Fibroblast of lung (primary cell): ENCODE results near the gene MAST1. TPM values are rescaled to one million over a fixed set of nuclear protein-coding genes. Genes with fewer than 3 reads are reported as not detected.

Source experiments
- DNase-seq, 2 donors: peaks; one replicate each; pipeline versions ENCODE4 v3.0.0 to v3.0.0-alpha.2; 2010; ENCODE audit warnings: low read depth in 2 of 2
- H2AFZ ChIP-seq: 2 replicates; pipeline ENCODE4 v1.5.1; 2012; ENCODE audit warnings: low read length, control low read depth, inconsistent platforms
- H3K27ac ChIP-seq: 2 replicates; pipeline ENCODE4 v1.5.1; 2011; ENCODE audit warnings: low read length, control low read depth; ENCODE audit not compliant: insufficient read depth
- H3K27me3 ChIP-seq: 2 replicates; pipeline ENCODE4 v1.5.1; 2011; ENCODE audit warnings: mild to moderate bottlenecking, low read length; ENCODE audit not compliant: control insufficient read depth, insufficient read depth
- H3K36me3 ChIP-seq: 2 replicates; pipeline ENCODE4 v1.5.1; 2011; ENCODE audit warnings: low read length; ENCODE audit not compliant: control insufficient read depth, insufficient read depth
- H3K4me1 ChIP-seq: 2 replicates; pipeline ENCODE4 v1.5.1; 2011; ENCODE audit warnings: low read length; ENCODE audit not compliant: control insufficient read depth, insufficient read depth; ENCODE audit errors: extremely low read depth
- H3K4me2 ChIP-seq: 2 replicates; pipeline ENCODE4 v1.5.1; 2011; ENCODE audit warnings: low read length, control low read depth; ENCODE audit not compliant: insufficient read depth; ENCODE audit errors: extremely low read depth
- H3K4me3 ChIP-seq, 4 experiments: fragments of 200-600 bp in 1 of 4; sonication (generic) in 1 of 4; replicated peaks in 1 of 4; 2 replicates each; pipeline ENCODE4 v1.5.1; 2011 to 2016; ENCODE audit warnings: low read length in 4 of 4, low read depth in 3 of 4, mild to moderate bottlenecking in 3 of 4, control low read depth in 2 of 4, inconsistent platforms in 1 of 4, mixed read lengths in 1 of 4; ENCODE audit not compliant: insufficient read depth in 1 of 4; ENCODE audit errors: control extremely low read depth in 1 of 4
- H3K79me2 ChIP-seq: 2 replicates; pipeline ENCODE4 v1.5.1; 2012; ENCODE audit warnings: mild to moderate bottlenecking, low read length, inconsistent platforms; ENCODE audit not compliant: control insufficient read depth, insufficient read depth
- H3K9ac ChIP-seq: 2 replicates; pipeline ENCODE4 v1.5.1; 2011; ENCODE audit warnings: mild to moderate bottlenecking, low read length, control low read depth; ENCODE audit not compliant: insufficient read depth
- H3K9me3 ChIP-seq: 2 replicates; pipeline ENCODE4 v1.5.1; 2012; ENCODE audit warnings: low read depth, low read length; ENCODE audit not compliant: control insufficient read depth, insufficient read depth
- H4K20me1 ChIP-seq: 2 replicates; pipeline ENCODE4 v1.5.1; 2011; ENCODE audit warnings: low read length; ENCODE audit not compliant: control insufficient read depth, insufficient read depth; ENCODE audit errors: extremely low read depth
- EZH2 ChIP-seq: IDR thresholded peaks from 2 replicates; pipeline ENCODE4 v1.5.1; 2012; ENCODE audit warnings: low read length, control low read depth, mild to moderate bottlenecking; ENCODE audit errors: missing control alignments
- polyA plus RNA-seq, 2 donors: library from polyadenylated mRNA; depleted of rRNA in 1 of 2; stranded (reverse) in 1 of 2; unstranded in 1 of 2; fragments of >200 nt; gene quantifications; 2 replicates each; pipeline ENCODE4 v1.2.1, GENCODE V29; 2011 to 2012; ENCODE audit warnings: missing spikeins in 1 of 2
- total RNA-seq: library from RNA; depleted of rRNA; stranded (reverse); fragments of >200 nt; gene quantifications from 2 replicates; pipeline ENCODE4 v1.2.1, GENCODE V29; 2014
- TF ChIP-seq, protein P1 (sequence below), 2 donors: IDR thresholded peaks in 1 of 2; conservative IDR thresholded peaks in 1 of 2; 1 replicate in 1 of 2; 2 replicates in 1 of 2; pipeline ENCODE4 v1.5.1; 2011 to 2012; ENCODE audit warnings: low read length in 2 of 2, control low read depth in 1 of 2, inconsistent platforms in 1 of 2, low read depth in 1 of 2, mild to moderate bottlenecking in 1 of 2

Gene MAST1
- total and polyA plus RNA-seq, 2 donors (not counting 1 experiment from before 2014, with no cell fraction given), result 0.30 to 1.3 TPM

DNA sequence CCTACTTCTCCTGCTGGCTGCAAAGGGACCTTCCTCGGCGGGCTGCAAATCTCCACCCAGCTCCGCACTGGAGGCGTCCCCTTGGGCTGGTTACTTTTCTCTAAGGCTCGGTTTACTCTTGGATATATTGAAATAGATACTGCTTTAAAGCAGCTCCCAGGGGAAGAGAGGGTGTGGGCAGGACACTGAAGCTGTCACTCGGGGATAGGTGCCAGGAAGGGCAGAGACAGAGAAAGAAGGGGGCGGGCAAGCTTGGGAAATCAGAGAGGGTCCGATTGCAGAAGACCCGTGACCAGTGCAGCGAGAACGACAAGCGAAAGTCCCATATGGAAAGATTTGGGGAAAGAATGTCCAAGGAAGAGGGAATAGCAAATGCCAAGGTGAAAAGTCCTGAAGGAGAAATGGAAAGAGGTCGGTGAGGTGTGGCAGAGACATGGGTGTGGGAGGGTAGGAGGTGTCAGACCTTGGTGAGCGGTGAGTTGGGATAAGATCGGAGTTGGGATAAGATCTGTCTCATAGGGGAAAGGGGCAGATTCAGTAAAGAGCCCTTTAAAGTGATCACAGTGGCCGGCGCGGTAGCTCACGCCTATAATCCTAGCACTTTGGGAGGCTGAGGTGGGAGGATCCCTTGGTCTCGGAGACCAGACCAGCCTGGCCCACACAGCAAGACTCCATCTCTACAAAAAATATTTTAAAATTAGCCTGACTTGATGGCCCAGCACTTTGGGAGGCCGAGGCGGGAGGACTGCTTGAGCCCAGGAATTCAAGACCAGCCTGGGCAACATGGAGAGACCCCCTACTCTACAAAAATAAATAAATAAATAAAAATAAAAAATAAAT lies 35.8 kb upstream of the MAST1 start:
- Histone ChIP-seq H2AFZ (peak overlapping the region; percentile 91), H3K9ac (no peak overlapping the region), H3K79me2 (peaks cover 9% of the 10 kb centered on the region), H3K27ac (no peak overlapping the region), H3K9me3 (no peaks in the 10 kb centered on the region), H3K27me3 (no peaks in the 10 kb centered on the region), H3K4me1 (peaks cover 13% of the 10 kb centered on the region), H4K20me1 (no peaks in the 10 kb centered on the region), H3K36me3 (no peaks in the 10 kb centered on the region), H3K4me3 (peak overlapping the region; percentile 56 to 87 (median 82)), H3K4me2 (peak overlapping the region; percentile 99)
- TF ChIP-seq EZH2, result no peak
- TF ChIP-seq, protein P1, sequence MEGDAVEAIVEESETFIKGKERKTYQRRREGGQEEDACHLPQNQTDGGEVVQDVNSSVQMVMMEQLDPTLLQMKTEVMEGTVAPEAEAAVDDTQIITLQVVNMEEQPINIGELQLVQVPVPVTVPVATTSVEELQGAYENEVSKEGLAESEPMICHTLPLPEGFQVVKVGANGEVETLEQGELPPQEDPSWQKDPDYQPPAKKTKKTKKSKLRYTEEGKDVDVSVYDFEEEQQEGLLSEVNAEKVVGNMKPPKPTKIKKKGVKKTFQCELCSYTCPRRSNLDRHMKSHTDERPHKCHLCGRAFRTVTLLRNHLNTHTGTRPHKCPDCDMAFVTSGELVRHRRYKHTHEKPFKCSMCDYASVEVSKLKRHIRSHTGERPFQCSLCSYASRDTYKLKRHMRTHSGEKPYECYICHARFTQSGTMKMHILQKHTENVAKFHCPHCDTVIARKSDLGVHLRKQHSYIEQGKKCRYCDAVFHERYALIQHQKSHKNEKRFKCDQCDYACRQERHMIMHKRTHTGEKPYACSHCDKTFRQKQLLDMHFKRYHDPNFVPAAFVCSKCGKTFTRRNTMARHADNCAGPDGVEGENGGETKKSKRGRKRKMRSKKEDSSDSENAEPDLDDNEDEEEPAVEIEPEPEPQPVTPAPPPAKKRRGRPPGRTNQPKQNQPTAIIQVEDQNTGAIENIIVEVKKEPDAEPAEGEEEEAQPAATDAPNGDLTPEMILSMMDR (conservative IDR thresholded peaks at IDR 0.05 in 1 of 2, IDR thresholded peaks at IDR 0.05 in 1 of 2; ENCODE audit: low read depth in 1 of 2, low read length in 2 of 2), result no peak
- DNase-seq, result no peak

DNA sequence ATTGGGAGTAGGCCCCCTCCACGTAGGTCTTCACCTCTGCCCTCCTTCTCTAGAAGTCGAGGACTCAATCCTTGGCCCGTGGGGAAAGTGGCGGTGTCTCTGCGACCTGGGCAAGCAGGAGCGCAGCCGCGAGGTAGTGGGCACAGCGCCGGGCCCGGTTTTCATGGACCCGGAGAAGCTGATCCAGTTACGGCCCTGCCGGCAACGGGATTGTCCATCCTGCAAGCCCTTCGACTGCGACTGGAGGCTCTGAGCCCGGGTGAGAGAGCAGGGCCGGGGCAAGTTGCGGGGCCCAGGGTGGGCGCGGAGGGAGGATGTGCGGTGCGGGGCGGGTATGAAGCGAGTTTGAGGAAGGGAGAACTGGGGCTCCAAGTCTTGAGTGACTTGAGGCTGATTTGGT lies 34.3 kb upstream of the MAST1 start:
- no peaks in the 10 kb centered on the region for H3K9me3 ChIP-seq
- H3K36me3 ChIP-seq, result no peaks in the 10 kb centered on the region
- no peaks in the 10 kb centered on the region for H3K27me3 ChIP-seq
- no peak overlapping the region for H3K4me3 ChIP-seq
- no peak overlapping the region for H3K4me2 ChIP-seq
- H3K4me1 ChIP-seq, result peaks cover 13% of the 10 kb centered on the region
- H3K9ac ChIP-seq, result no peak overlapping the region
- no peak for DNase-seq
- peaks cover 9% of the 10 kb centered on the region for H3K79me2 ChIP-seq
- H3K27ac ChIP-seq, result no peak overlapping the region
- H2AFZ ChIP-seq, result no peak overlapping the region
- TF ChIP-seq EZH2, result no peak
- TF ChIP-seq, protein P1 (conservative IDR thresholded peaks at IDR 0.05 in 1 of 2, IDR thresholded peaks at IDR 0.05 in 1 of 2; ENCODE audit: low read depth in 1 of 2, low read length in 2 of 2), result no peak
- no peaks in the 10 kb centered on the region for H4K20me1 ChIP-seq

DNA sequence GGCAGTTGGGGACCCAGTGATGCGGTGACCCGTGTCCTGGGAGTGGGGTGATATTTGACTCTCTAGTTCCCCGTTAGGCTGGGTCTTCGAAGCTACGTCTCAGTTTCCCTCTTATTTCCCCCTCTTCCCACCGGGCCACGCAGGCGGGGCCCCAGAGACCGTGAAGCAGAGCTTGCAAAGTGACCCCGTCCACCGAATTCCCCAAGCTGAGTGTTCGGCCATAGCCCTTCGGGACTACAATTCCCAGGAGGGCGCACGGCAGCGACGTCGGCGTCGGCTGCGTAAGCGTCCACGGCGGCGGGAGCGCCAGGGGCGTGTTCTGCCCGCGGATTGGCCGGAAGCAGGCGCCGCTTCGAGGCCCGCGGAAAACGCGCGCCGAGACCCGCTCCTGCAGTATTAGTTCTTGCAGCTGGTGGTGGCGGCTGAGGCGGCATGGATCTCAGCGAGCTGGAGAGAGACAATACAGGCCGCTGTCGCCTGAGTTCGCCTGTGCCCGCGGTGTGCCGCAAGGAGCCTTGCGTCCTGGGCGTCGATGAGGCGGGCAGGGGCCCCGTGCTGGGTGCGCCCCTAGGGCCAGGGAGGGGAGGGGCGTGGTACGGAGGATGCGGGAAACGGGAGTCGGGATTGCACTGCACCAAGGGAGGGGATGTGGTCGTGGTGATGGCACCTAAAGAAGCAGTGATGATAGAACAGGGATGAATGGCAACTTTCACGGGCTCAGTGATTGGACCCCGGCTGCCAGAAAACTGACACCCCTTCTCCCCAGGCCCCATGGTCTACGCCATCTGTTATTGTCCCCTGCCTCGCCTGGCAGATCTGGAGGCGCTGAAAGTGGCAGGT lies 31.9 kb upstream of the MAST1 start, which contains the start of gene RNASEH2A:
Gene RNASEH2A (plus strand): TSS at position 343 of the 840 bp plus-strand sequence. CDS start 90 bp downstream, at position 433.
- Histone ChIP-seq H2AFZ (peak within 1 kb of the TSS; percentile 94), H4K20me1 (no peaks in the 10 kb centered on the region), H3K9me3 (no peaks in the 10 kb centered on the region), H3K79me2 (peaks cover 7% of the 10 kb centered on the region), H3K4me3 (peak within 1 kb of the TSS; percentile 68 to 76 (median 70)), H3K27me3 (no peaks in the 10 kb centered on the region), H3K27ac (peak within 1 kb of the TSS; percentile 57), H3K36me3 (peaks cover 1% of the 10 kb centered on the region), H3K9ac (peak within 1 kb of the TSS; percentile 60), H3K4me2 (peak within 1 kb of the TSS; percentile 100), H3K4me1 (peaks cover 10% of the 10 kb centered on the region)
- DNase-seq, result peak; percentile 88 to 89
- TF ChIP-seq EZH2, result no peak
- TF ChIP-seq, protein P1 (conservative IDR thresholded peaks at IDR 0.05 in 1 of 2, IDR thresholded peaks at IDR 0.05 in 1 of 2; ENCODE audit: low read depth in 1 of 2, low read length in 2 of 2), result no peak
